ENCODE measurements around the gene KIRREL1.
"Not testable (repeated sequence)": the region's sequence is repeated elsewhere in the genome, so short reads cannot be mapped to it uniquely, and the experiment has no call there.

Gene KIRREL1

DNA sequence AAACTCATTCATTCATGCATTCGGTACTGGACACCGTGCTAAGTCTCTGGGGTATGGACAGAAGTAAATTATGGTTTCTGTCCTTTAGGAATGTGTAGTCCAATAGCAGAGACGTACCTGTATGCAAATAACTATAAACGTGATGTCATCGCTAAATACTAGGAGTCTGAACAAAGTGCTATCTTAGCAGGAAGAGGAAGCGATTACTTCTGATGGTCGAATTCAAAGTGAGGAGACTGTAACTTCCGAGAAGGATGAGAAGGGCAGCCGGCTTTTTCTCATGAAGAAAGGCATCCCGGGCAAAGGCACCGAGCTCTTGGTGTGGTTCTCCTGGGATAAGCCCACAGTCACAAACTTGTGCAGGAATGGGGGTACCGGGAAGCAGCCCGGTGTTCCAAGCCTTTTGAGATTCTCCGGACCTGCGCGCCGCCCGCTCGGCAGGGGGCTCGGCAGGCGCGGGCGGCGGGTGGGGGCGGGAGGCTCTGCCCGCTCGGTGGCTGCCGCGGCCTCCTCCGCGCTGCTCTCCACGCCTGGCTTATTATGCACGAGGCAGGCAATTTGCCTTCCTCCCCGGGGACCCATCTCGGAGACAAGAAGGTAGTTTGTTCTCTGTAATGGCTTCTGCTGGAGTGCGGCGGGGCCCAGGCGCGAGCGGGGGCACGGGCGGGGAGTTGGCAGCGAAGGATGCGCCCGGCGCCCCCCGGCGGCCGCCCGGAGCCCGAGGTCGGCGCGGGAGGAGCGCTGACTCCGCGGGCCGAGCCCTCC, 119.7 kb downstream of the KIRREL1 start:
- DNase-seq = peak; percentile 51

DNA sequence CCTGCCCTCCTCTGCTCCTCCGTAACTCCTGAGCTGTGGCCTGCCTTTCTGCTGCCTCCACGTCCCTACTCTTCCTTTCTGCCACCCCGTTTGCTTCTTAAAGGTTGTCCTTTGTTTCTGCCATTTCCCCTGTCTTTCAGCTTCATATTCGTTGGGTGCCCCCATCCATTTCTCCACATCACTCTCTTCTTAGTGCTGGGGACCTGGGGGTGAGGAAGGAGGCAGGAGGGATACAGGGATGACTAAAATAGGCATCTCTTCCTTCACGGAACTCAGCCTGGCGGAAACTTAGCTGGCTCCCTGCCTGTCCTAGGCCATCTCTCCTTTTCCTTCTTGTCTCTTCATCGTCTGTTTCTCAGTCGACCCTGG, 120.3 kb downstream of the KIRREL1 start:
- no peak for DNase-seq

DNA sequence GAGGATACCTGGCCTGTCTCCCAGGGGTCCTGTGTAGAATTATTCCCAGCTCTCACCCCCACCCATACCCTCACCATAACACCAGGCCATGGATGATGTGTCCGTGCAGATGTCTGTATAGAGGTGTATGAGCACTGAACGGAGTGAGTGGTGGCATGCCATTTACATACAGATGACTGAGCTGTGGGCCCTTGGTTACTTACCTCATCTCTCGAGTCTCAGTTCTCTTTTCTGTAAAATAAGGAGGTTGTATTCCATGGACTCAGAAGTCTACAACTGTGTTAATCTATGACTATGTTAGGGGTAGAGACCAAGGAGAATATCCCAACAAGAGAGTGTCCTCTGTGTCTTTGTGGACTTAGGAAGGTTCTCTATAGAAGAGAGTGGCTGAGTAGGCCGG, 121.7 kb downstream of the KIRREL1 start:
- DNase-seq = no peak

DNA sequence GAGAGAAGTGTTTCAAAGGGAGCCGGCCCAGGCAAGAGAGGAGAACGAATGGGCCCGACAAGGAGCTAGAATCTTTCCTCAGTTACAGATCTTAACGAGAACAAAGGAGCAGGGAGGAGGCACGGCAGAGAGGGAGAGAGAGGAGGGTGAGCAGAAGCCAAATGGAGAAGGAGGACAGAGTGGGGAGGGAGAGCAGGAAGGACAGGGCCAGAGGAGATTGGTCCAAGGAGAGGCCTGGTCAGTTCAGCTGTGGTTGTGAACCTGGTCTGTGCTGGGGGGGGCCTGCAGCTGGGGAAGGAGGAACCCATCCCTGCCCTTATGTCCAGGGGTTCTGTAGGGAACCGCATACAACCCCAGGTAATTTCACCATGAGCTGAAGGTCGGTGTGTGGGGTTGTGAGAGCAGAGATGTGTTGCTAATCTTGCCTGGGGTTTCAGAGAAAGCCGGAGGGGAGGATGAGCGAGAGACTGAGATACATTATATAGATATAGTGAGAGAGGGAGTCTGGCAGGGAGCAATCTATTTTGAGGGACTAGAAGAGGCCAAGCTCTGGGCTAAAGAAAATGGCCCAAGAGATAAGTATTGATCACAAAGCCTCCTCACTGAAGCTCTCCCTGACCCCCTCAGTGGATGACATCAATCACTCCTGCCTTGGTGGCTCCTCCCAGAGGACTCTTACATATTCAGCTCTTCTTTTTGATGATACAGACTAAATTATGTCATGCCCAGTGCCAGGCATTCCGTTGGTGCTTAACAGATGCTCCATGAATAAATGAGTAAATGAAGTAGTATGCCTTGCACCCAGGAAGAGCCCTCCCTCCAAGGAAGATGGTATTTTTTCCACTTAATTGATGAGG, 123.1 kb downstream of the KIRREL1 start:
- no peak for DNase-seq

DNA sequence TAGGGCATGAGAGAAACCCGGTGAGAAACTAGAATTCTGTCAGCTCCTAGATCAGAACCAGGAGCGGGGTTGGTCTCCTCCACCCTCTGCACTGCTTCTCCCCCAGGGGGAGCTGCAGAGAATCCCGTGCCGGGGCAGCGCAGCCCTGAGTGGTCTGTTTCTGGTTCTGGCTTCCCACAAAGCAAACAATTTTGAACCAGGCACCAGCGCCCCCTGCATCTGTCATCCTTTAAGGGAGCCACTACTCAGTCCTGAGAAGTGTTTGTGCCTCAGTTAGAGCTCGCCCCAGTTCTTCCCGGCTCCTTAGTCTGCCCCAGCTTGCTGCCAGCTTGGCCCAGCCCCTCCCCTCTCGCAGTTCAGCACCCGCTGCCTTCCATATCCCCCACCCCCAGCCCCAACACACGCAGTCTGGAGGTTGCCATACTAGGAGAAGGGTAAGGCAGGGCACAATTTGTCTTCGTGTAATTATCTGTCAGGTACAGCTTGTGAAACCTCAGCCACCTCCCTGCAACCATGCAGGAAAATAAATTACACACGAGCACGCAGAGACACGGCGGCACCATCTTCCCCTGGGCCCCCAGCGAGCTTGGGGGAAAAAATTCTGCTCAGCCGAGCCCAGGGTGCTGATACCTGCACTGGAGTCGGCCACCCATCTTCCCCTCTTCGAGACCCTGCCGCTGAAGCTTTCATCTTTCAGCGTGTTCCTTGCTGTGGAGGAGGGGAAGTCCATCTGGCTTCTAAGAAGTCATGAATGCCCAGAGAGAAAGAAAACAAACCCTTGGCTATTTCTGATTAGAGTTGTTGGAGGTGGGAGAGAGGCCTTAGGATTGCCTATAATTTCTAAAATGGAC, 124.6 kb downstream of the KIRREL1 start:
- no peak for DNase-seq

DNA sequence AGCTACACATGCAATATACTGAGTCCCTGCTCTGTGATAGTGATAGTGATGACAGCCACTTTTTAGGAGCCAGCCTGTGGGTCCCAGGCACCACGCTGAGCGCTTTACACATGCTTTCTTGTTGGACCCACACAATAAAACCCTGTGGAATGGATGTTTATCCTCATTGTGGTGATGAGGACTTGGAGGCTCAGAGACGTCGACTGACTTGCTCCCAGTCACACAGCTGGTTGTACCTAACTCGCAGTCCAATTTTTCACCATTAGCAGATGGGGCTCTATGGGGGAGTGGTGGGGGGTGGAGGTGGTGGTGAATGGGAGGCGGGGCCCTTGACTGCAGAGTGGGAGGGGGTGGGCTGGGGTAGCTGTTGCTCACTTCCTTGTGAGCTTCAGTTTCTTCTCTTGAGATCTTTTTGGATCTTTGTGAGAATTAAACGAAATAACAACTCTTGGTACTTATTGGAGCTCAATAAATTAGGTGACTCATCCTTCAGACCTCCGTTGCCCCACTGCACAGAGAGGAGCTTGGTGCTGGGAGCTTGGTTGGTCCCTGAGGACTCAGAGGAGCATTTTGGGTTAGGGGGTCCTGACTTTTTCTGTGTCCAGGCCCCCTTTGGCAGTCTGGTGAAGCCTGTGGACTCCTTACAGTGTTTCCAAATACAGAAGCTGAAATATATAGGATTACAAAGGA, 125.4 kb downstream of the KIRREL1 start:
- DNase-seq = no peak

DNA sequence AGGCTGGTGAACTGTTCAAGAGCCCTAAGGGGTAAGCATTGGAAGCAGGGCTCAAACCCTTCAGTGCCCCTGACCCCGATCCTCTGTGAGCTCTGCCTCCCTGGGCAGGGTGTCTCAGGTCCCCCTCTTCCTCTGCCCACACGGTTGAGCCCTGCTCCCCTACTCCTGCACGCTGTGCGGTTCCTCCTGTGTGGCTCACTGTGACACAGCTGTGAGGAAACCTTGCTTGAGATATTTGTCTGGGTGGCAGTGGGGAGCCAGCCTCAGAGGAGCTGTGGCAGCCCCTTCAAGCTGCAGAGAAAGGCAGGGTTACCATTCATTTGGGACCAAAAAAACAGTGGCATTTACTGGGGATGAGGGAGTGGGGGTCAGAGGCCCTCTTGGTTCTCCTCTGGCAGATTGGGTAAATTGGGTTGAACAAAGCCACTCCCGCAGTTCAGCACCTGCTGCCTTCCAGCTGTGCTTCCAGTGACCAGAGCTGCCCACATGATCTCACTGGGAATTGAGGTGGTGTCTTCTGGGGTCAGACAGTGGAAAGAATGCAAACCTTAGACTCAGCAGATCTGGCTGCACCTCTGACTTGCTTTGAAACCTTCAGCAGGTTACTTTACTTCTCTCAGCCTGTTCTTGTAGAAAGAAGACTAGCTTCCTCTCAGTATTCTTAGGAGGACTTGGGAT, 126.7 kb downstream of the KIRREL1 start:
- DNase-seq = no peak

DNA sequence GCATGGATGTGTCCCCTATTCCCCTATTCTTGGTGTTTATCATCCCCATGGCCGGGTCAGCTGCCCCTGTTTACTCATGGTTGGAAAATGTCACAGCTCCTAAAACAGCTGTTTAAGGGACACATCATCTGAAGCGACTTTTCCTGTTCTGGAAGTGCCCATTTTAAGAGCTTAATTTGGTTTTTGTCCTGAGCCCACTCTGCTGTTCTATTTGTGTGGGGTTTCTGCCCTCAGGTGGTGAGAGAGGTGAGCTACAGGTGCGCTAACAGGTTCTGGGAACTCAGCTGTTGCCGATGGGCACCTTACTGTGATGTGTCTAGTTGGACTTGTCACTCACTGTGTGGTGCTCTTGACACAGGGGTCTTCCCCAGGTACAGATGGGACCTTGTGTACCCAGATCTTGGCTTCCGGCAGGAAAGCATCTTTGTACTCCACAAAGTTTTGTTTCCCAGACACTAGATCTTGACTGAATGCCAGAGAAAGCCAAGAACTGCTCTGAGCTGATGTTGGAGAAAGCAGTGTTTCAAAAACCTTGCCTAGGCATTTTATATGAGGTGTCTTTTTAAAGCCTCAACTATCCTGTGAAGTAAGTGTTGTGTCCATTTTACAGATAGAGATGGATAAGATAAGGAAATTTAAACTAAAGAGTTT, 128.3 kb downstream of the KIRREL1 start:
- no peak for DNase-seq

DNA sequence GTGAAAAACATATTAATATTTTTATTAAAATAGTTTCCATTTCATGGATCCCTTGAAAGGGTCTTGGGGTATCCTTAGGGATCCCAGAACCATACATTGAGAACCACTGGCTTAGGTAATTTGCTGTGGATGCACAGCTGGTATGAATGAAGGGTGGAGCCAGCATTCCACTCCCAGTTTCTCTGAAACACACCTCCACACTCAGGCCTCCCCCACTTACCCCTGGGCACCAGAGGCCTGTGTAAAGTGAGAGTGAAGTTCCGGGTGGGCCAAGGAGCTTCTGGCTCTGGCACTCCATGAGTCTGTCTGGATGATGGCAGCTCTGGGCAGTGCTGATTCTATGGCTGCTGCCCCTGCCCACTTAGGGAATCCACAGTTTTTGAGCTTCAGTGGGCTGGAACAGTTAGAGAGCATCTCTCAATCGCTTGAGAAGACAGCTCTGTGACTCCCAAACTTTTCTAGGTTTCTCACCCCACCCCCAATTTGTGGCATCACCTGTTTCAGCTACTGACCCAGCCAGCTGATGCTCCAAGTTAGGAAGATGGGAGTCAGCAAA, 129.5 kb downstream of the KIRREL1 start:
- DNase-seq = no peak

DNA sequence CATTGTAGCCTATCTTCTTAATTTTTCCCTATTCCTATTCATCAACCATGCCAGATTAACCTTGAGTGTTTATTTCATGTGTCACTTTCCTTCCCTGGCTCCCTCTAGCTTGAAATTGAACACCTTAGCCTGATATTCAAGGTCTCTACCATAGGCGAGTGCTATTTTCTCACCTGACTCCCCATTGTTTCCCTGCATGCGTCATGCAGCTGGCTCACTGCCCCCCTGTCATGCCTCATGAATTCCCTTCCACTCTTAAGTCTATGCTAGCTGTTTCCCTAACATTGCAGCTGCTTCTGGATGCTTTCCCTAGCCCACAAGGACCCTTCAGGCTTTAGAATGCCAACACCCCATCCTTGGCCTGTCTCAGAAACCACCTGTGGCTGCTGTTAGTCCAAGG, 130.6 kb downstream of the KIRREL1 start:
- DNase-seq = peak; percentile 88

DNA sequence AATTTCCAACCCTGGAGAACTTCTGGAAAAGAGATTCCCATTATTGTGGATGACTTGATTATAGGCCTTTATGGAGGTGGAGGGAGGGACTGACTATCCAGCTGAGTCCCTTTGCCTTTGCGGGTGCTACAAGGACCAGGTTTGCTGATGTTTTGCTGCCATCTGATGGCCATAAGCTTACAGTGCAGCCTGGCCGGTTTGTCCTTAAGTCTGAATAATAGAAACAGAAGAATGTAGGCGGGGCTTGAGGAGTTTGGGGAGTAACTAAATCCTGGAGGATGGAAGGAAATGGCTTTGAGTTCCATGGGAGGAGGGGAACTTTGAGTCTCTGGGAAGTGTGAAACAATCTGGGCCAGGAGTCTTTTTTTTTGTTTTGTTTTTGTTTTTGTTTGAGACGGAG, 131.6 kb downstream of the KIRREL1 start:
- DNase-seq = peak; percentile 89

DNA sequence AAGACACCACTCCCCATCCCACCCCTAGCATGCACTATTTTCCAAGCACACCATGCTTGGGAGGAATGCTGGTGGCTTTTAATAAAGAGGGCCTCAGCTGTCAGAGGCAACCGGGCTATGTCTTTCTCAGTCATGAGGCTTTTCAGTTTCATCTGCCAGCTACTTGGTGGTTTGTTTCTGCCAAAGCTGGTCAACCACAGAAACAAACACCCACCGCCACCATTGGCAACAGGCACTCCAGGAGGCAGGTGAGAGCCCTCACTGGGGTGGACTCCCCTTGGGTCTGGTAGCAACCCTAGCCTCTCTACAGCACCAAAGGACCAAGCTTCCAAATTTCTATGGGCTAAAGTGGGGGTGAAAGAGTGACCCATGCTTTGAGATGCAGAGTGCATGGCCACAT, 133.0 kb downstream of the KIRREL1 start:
- DNase-seq = no peak

DNA sequence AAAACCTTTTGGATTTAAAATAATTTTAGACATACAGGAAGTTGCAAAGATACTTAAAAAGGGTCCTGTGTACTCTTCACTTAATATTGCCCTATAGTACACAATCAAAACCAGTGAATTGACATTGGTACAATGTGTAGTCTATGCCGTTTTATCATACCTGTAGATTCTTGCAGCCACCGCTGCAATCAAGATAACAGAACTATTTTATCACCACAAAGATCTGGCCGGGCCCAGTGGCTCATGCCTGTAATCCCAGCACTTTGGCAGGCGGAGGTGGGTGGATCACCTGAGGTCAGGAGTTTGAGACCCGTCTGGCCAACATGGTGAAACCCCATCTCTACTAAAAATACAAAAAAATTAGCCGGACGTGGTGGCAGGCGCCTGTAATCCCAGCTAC, 135.1 kb downstream of the KIRREL1 start:
- DNase-seq = not testable (repeated sequence)

DNA sequence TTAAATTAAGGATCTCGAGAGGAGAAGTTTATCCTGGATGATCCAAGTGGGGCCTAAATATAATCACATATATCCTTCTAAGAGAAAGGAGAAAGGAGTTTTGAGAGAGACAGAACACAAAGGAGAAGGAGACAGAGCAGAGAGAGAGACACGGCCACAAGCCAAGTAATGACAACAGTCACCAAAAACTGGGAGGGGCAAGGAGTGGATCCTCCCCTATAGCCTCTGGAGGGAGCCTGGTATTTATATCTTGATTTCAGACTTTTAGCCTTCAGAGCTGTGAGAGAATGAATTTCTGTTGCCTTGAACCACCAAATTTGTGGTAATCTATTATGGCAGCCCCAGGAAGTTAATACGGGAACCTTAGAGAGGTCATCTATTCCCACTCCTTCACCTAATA, 137.8 kb downstream of the KIRREL1 start:
- DNase-seq = no peak

DNA sequence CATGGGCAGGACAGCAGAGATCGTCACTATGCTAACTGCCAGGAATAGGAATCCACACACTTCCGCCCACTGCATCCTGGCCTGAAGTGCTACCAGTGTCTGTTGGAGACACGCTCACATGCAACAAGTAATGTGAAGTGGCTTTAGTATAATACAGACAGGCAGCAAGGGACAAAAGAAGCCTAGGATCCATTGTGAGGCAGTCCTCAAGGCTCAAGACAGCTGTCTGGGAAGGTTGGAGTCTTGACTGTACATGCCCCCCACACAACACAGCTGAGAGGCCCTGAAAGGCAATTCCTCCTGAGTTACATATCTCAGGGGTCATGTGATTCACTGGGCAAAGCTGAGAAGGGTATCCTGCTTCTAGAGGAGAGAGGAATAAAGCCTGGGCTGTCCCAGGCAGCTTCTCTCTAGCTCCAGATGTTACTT, 147.3 kb downstream of the KIRREL1 start:
- DNase-seq = no peak

DNA sequence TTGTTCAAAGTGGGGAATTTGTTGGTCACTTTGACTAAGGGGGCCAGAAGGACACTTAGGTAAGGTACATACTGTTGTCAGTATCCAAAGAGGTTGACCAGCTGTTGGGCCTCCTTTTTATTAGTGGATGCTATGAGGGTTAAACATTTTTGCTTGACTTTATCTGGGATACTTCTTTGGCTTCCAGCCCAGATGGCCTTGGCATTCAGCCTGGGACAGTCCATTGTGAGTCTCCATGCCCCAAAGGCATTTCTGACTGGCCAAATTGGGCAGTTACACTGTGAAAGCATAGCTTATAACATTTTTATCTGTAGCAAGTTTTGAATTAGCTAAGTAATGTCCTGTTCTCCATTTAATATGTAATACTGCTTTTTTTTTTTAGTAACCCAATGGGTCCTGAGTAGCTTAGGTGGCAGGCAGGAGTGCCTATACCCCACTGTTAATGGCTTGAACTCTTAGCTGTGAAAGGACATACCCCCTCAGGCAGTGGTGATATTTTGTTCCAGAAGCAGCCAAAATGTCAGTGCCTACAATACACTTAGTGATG, 151.8 kb downstream of the KIRREL1 start:
- no peak for DNase-seq

DNA sequence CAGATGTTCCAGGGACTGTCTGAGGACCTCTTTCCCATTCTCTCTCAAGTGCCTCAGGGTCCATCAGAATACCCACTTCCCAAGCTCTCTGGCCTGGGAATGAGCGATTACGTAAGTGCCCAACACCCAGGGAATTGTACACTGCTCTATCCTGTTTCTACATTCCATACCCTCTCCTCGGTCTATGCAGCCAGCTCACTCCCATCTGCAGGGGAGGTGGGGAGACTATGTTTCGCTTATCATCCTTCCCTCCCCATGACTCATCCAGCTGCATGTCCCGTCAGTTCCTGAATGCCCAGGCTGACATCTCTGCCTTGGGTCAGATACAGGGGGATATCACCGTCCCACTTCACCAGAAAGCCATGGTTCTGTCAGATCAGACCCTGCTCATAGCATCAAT, 152.7 kb downstream of the KIRREL1 start:
- DNase-seq = no peak

DNA sequence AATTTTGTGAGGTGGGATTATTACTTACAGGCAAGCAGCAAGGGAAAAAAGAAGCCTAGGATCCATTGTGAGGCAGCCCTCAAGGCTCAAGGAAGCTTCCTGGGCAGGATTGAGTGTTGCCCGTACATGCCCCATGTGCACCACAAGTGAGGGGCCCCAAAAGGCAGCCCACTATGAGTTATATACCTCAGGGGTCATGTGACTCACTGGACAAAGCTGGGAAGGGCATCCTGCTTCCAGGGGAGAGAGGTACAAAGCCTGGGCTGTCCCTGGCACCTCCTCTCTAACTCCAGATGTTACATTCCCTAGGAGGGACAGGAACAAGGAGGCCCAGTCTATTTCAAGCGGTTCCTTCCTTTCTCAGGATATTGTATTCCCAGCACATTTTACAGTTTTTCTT, 153.3 kb downstream of the KIRREL1 start:
- no peak for DNase-seq

DNA sequence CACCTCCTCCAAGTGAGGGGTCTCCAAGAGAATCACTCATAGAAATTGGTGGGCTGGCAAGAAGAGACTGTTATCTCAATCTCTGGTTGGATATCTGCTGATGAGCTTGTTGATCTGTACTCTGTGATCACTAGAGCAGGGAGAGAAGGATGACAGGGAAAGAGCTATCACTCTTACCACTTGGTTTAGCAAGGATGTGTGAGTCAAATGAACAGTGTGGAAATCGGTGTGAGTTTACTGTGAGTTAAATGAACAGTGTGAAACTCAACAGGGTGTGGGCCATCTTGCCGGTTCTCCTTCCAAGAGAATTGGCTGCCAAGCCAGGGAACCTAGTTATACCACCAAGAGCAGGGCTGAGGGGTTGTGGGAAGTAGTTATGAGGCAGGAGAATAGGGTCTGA, 154.0 kb downstream of the KIRREL1 start:
- DNase-seq = no peak

DNA sequence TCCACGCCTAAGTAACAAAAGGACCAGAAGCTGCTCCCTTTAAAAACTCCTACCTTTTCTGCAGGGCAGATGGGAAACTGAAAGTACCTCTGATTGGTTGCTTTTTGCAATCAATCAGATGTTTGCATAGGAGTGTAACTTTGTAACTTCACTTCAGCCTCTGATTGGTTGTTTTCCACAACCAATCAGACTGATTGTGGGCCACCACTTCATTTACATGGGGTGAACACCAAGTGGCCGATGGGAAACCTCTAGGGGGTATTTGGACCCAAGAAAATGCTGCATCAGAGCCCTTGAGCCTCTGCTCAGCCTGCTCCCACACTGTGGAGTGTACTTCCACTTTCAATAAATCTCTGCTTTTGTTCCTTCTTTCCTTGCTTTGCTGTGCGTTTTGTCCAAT, 154.4 kb downstream of the KIRREL1 start:
- DNase-seq = no peak

DNA sequence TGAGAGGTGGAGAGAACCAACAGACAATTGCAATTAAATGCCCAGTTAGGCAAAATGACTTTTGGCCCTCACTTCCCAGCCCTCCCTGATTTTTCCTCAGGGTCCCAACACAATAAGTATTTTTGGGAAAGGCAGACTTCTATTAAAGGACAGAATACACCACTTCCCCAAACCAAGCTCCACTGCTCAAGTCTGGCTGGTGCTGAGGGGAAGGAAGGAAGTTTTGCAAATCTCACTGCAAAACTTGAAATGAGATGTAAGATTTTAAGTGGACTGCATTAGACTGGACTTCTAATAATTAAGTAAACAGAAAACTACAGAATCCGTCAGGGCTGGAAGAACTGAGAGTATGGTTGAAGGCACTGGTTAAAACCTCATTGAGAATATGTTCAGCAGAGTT, 155.0 kb downstream of the KIRREL1 start:
- DNase-seq = no peak

Measured in NCI-H187 treated with DMSO at 0.1 percent for 48 hours (cell line).